ENCODE results near the gene RNF166. TPM values are rescaled to one million over a fixed set of nuclear protein-coding genes. Genes with fewer than 3 reads are reported as not detected.

Gene RNF166
- total RNA-seq, 4 donors from 2014 or later, result 15.4 to 26.2 (median 19.7) TPM

DNA sequence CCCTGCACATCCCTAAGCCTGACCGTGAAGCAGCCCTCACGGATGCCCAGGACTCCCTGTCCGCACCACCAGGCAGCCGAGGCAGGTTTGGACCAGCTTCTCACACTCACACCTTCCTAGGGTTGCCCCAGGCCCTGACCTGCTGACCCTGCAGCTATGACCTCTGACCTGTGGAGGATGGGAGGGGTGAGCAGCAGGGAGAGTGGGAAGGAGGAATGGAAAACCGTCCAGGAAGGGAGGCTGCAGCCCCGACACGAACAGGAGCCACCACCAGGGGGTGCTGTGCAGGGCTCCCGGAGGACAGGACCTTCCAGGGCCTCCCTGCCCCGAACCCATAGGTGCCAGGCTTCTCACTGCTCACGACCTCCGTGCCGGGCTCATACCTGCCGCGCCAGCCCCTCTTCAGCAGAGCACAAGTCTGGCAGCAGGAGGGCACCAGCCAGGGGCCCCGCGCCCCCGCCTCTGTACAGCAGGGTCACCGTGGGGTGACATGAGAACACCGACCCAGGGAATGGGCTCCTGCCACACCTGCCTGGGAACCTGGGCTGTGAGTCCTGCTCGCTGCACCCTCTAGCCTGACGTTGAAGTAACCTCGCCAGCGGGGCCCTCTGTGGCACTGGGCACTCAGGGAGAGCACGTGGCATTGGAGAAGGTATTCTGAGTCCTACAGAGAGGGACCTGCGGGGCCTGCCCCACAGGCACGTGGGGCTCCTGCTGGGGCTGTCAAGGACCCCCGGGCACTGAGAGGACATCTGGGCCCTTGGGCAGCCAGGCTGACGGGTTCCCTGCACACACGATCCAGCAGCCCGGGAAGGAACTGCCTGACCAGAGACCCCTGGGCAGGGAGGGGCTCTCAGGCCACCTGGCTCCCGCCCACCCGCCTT, 37.7 kb upstream of the RNF166 start:
- TF ChIP-seq, protein P1, sequence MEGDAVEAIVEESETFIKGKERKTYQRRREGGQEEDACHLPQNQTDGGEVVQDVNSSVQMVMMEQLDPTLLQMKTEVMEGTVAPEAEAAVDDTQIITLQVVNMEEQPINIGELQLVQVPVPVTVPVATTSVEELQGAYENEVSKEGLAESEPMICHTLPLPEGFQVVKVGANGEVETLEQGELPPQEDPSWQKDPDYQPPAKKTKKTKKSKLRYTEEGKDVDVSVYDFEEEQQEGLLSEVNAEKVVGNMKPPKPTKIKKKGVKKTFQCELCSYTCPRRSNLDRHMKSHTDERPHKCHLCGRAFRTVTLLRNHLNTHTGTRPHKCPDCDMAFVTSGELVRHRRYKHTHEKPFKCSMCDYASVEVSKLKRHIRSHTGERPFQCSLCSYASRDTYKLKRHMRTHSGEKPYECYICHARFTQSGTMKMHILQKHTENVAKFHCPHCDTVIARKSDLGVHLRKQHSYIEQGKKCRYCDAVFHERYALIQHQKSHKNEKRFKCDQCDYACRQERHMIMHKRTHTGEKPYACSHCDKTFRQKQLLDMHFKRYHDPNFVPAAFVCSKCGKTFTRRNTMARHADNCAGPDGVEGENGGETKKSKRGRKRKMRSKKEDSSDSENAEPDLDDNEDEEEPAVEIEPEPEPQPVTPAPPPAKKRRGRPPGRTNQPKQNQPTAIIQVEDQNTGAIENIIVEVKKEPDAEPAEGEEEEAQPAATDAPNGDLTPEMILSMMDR (IDR thresholded peaks at IDR 0.05; ENCODE audit: low read depth), result no peak

DNA sequence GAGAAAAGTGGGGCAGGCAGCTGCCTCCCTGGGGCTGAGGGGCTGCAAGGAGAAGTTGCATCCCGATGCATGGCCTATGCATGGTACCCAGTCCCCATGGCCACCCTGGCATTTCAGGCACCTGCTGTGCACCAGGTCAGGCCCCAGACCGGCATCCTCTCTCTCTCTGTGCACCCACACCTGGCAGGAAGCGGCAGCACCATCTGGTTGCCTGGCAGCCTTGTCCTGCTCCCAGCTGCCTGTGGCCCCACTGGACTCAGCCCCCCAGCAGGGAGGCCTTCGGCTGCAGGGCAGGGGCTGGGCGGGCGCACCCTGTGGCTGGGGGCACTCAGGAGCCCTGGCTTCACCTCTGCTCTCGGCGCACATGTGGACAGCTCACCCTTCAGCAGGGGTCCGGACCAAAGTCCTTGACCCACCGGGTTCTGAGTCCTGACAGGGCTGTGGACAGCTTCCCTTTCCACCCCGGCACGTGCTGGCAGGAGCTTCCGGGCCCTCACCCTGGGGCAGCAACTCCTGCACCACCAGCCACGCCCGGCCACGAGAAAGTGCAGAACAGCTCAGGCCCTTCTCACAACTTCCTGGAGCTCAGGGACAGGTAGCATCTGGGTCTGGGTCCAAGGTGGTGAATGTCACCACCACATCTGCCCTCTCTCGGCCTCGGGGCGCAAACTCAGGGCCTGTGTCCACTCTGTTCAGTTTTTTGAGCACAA, 36.8 kb upstream of the RNF166 start:
- TF ChIP-seq, protein P1 (IDR thresholded peaks at IDR 0.05; ENCODE audit: low read depth), result no peak

DNA sequence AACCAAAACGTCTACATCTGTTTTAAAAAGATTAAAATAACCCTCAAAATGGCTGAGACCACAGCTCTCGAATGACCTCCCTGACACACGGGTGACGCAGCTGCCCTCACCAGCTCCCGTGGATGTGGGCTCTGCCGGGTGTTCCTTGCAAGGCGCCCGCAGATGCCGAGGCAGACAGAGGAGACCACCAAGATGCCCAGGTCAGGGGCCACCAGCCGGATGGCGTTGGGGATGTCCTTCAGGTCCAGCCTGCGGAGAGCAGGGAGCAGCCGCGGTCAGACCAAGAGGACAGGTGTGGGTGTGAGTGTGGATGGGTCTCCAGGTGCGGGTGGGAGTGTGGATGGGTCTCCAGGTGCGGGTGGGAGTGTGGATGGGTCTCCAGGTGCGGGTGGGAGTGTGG, 35.2 kb upstream of the RNF166 start:
- TF ChIP-seq, protein P1 (IDR thresholded peaks at IDR 0.05; ENCODE audit: low read depth), result no peak

DNA sequence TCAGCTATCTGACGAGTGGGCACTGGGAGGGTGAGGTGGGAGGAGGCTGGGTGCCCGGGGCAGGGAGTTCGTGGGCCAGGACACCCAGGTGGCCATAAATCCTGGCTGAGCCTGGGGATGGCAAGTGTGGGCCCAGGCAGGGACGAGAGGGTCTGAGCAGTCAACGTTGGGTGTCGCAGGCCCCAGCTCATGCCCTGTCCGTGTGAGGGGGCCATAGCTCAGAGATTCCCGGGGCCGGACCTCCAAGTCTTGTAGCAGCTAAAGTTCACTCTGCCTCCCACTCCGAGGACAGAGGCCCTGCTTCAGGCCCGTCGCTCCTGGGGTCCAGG, 34.5 kb upstream of the RNF166 start:
- TF ChIP-seq, protein P1 (IDR thresholded peaks at IDR 0.05; ENCODE audit: low read depth), result no peak

DNA sequence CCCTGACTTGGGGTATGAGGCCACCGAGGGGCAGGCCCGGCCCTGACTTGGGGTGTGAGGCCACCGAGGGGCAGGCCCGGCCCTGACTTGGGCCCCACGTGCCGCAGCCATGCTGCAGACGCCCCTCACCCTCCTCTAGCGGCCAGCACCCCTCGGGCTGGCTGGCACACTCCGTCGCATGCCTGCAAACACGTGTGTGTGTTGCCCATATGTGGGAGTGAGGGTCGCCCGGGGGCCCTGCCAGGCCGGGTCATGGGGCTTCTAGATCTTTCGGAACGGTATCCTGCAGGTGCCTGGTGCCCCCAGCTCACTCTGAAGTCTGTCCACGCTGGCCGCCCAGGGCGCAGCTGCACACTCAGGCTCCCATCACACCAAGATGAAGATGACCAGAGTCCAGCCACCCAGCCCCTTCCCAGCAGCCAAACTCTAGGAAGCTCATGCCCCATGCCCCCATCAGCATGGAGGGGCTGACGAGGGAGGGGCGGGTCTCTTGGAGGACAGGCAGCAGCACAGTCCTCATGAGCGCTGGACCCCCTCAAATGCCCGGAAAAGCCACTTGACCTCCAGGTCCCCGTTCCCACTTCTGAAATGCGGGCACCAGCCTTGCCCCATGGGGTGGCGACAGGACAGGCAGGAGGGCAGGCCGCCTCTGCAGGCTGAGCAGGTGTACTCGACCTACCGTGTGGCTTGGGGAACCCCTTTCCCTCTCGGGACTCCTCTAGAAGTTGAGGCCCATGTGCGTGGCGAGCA, 33.9 kb upstream of the RNF166 start:
- TF ChIP-seq, protein P1 (IDR thresholded peaks at IDR 0.05; ENCODE audit: low read depth), result no peak

DNA sequence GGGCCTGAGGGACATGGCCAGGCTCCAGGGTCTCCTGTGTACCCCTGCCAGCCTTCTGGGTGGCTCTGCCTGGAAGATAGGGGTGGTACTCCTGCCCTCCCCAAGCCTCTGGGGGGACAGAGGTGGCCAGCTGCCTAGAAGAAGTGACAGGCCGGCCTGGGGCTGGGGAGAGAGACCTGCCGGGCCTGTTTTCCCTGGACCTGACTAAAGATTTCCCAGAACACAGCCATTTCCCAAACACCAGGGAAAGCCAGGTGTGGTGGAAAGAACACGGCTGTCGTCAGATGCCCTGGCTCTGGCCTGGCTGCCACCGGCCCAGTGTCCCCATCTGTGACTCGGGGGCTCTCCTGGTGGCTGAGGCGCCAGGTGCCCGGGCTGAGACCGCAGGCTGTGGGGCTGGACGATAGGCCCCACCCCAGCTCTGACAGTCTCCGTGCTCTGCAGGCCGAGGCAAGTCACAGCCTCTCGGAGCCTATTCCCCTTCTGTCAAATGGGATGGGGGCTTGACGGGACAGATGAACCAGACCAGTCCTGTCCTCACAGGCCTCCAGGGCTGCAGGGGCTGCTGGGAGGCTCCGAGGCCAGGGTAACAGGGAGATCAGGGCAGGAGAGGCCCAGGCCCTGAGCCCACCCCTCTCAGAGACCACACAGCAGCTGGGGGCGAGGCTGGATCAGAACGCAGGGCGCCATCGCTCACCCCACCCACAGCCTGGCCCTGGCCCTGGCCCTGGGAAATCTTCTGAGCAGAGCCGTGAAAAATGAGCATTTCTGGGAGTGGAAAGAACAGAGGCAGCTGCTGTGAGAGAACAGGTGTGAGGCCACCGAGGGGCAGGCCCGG, 33.1 kb upstream of the RNF166 start:
- TF ChIP-seq, protein P1 (IDR thresholded peaks at IDR 0.05; ENCODE audit: low read depth), result no peak

Measured in subcutaneous adipose tissue (tissue), 4 donors.